Fibroblast of pulmonary artery (primary cell): Measurements from ENCODE around the gene PCDH15.

Experiments used
- DNase-seq: peaks from one replicate; pipeline ENCODE4 v3.0.0-alpha.2; 2010; ENCODE audit warnings: low read depth
- H3K4me3 ChIP-seq: replicated peaks from 2 replicates; pipeline ENCODE4 v1.5.1; 2011; ENCODE audit warnings: low read depth, mild to moderate bottlenecking, control low read depth, low read length, moderate library complexity
- TF ChIP-seq, protein P1 (sequence below): IDR thresholded peaks from 2 replicates; pipeline ENCODE4 v1.5.1; 2011; ENCODE audit warnings: mild to moderate bottlenecking, control low read depth, low read length, inconsistent platforms; ENCODE audit errors: missing control alignments

PCDH15 gene

DNA sequence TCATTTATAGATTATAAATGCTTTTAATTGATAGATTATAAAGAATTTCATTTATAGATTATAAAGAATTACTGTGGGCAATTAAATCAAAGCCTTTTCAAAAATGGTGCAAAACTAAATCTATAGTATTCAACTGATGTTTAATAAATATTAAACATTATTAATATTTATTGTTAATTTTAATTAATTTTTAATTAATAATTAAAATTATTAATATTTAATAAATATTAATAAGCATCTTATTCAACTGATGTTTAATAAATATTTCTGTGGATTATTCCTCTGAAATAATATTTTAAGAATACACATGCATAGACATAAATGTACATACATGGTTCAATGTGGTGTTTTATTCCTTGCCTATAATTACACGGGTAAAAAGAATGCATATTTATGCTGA, 346.8 kb downstream of the PCDH15 start:
- TF ChIP-seq, protein P1, sequence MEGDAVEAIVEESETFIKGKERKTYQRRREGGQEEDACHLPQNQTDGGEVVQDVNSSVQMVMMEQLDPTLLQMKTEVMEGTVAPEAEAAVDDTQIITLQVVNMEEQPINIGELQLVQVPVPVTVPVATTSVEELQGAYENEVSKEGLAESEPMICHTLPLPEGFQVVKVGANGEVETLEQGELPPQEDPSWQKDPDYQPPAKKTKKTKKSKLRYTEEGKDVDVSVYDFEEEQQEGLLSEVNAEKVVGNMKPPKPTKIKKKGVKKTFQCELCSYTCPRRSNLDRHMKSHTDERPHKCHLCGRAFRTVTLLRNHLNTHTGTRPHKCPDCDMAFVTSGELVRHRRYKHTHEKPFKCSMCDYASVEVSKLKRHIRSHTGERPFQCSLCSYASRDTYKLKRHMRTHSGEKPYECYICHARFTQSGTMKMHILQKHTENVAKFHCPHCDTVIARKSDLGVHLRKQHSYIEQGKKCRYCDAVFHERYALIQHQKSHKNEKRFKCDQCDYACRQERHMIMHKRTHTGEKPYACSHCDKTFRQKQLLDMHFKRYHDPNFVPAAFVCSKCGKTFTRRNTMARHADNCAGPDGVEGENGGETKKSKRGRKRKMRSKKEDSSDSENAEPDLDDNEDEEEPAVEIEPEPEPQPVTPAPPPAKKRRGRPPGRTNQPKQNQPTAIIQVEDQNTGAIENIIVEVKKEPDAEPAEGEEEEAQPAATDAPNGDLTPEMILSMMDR: no peak
- no peak overlapping the region for H3K4me3 ChIP-seq
- no peak for DNase-seq

DNA sequence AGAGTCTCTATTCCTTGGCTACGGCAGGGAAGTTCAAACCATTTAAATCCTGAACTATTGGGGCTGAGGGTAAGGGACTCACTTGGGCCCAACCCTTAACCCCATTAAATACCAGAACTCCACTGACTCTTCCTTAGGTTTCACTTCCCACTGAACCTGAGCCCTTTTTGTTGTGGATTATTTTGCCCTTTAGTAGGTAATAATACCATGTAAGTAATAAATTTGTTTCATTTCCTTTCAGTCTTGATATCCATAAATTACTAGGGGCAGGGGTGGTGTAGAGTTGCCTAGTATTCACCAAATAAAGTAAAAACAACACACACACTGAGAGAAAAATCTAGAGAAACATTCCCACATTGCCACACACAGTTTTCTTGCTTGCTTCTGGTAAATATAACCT, 352.0 kb downstream of the PCDH15 start:
- TF ChIP-seq, protein P1: no peak
- no peak for DNase-seq
- no peak overlapping the region for H3K4me3 ChIP-seq

DNA sequence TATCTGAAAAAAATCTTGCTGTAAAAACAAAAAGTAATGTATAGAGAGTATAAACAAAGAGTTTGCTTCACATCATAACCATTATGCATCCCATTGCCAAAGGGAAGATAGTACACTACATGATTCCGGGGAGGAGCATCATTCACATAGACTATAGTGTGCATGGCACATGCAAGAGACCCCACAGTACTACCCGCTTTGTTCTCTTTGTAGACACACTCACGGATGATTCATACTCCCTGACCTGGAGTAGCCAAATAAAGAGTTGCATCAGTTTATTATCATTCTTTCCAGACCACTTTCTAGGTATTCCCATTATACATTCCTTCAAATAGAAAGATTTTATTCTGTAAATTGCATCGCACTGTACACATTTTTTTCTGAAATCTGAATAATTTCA, 356.9 kb downstream of the PCDH15 start:
- no peak for DNase-seq
- no peak overlapping the region for H3K4me3 ChIP-seq
- TF ChIP-seq, protein P1: no peak

DNA sequence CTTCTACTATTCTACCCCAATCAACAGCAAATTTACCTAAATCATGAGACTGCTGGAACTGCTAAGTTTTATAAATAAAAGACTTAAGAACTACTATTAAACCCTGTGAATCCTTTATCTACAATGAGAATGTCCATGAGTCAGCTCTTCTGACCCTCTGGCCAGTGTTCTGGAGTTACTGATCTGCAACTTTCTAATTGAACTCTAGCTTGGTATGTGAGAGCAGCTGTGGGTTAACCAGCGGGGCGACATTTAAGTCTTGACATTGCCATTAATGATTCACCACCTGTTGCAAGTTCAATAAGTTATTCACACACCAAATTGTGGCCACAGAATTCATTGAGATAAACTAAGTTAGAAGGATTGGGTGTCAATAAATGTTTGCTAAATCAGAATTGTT, 359.8 kb downstream of the PCDH15 start:
- TF ChIP-seq, protein P1: no peak
- DNase-seq: no peak
- no peak overlapping the region for H3K4me3 ChIP-seq

DNA sequence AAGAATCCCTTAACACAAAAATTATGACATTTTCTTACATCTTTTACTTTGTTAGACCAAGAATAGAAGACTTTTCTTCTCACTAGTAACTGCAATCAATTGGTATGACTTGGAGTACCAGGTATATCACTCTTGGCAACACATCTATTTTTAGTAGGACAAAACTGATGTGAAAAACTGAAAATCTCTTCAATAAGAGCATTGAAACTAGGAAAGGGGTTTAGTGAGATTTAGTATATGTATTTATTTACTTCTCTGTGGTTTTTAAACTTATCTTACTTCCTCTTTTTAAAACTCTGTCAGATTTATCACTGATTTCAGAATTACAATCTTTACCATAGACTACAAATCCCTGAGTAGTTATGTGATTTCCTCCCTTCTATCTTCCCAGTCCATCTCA, 366.2 kb downstream of the PCDH15 start:
- TF ChIP-seq, protein P1: no peak
- no peak for DNase-seq
- H3K4me3 ChIP-seq: no peak overlapping the region

DNA sequence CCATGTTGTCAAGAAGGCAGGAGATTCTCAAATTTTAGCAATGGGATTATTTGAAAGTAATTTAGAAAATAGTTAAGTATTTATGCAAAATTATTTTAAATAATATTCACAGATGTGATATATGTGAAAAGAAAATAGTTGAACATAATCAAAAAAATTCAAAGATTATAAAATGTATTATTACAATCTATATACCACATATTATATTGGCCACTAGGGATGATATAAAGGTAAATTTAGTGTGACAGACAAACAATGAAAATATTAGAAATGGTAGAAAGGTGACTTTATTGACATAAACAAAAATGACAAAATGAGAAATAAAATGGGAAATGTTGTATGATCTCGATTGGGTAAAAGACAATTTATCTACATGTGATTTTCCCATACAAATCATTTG, 385.5 kb downstream of the PCDH15 start:
- no peak overlapping the region for H3K4me3 ChIP-seq

DNA sequence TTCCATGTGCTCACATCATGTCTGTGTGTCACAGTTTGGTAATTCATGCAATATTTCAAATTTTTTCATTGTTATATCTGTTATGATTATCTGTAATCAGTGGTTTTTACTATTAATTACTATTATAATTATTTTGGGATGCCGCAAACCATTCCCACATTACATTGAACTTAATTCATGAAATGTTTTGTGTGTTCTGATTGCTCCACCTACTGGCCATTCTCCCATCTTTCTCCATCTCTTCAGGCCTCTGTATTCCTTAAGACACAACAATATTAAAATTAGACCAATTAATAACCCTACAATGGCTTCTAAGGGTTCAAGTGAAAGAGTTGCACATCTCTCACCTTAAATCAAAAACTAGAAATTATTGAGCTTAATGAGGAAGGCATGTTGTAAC, 398.5 kb downstream of the PCDH15 start:
- DNase-seq: peak; percentile 29
- TF ChIP-seq, protein P1: peak; percentile 32
- no peak overlapping the region for H3K4me3 ChIP-seq

More for the DNA sequence above, 385.5 kb downstream of the PCDH15 start:
- DNase-seq: no peak
- TF ChIP-seq, protein P1: no peak
